Measurements from ENCODE around the gene TNFRSF18. TPM values are rescaled to one million over a fixed set of nuclear protein-coding genes. Genes with fewer than 3 reads are reported as not detected.

TNFRSF18 gene
- total and polyA plus RNA-seq, 5 experiments from 2014 or later = 1.5 to 2.3 (median 1.6) TPM; not detected in 2

GRCh38 chr1:1157426-1157913, 48.9 kb downstream of the TNFRSF18 start:
- Mint-ChIP-seq H3K27me3 (no peaks in the 10 kb centered on the region), H3K4me3 (peak overlapping the region; percentile 72 to 89 (median 80)), H3K27ac (peak overlapping the region; percentile 16 to 92 (median 76)), H3K36me3 (no peaks in the 10 kb centered on the region), H3K4me1 (peaks cover 0 to 8% (median 4%) of the 10 kb centered on the region in 4 donors), H3K9me3 (peaks cover 0 to 20% (median 3%) of the 10 kb centered on the region in 9 donors)
- DNase-seq (peak; percentile 10 to 76 (median 48)), ATAC-seq (peak; percentile 70 to 72)
- POLR2A ChIA-PET = interaction anchor here (0.7 to 2.1 kb wide), 12 partner anchors 9 to 218 kb away, joined by 3 to 11 read pairs (median 4); partner anchors contain the start of gene B3GALT6

- peak overlapping the region in 7 of 10 donors; percentile 9 to 83 (median 46) for H3K27ac Mint-ChIP-seq
- H3K4me1 Mint-ChIP-seq = peaks cover 0 to 11% (median 4%) of the 10 kb centered on the region in 4 donors
- no peaks in the 10 kb centered on the region for H3K36me3 Mint-ChIP-seq
- no peak for DNase-seq
- peaks cover 0 to 24% (median 6%) of the 10 kb centered on the region in 9 donors for H3K9me3 Mint-ChIP-seq
- ATAC-seq = no peak
- H3K27me3 Mint-ChIP-seq = no peaks in the 10 kb centered on the region
- peak overlapping the region in 9 of 10 donors; percentile 28 to 77 (median 71) for H3K4me3 Mint-ChIP-seq
- POLR2A ChIA-PET = interaction anchor here (0.7 to 2.1 kb wide), 9 partner anchors 10 to 219 kb away, joined by 3 to 10 read pairs (median 4); no protein-coding TSS in a partner anchor
Measured at GRCh38 chr1:1157033-1157365, 49.4 kb downstream of the TNFRSF18 start.

DNA sequence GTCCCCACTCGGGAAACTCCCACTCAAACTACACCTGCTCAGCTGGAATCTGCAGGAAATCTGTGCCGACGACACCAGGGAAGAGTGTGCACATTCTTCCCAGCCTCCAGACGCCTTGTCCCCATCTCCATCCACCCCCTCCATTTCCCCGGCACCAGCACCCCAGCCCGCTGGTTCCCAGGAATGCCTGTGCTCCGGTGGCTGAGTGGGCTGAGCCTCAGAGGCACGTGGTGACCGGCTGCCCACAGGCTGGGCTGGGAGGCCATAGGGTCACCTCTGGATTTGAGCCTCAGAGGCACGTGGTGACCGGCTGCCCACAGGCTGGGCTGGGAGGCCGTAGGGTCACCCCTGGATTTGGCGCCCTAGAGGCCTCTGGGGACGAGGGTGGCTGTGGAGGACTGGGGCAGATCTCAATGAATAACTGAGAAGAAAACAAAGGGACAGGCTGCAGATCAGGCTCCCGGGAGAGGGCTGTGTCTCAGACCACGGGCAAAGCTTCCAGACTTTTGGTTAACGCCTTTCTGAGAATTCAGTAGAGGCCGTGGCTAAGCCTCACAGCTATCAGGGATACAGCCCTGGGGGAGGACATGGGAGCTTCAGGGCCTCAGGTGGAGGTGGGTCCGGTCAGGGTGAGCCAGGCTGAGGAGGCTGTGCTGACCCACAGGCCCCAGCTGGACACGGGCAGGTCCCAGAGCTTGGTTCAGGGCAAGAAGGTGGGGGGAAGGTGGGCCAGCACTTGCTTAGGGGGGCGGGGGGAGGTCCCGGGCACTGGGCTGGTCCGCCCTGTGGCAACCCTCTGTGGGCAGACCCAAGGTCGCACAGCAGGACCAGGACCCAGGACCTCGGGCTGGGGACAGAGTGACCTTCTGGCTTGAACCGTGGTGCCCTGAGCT, 50.0 kb downstream of the TNFRSF18 start:
- peaks cover 0 to 11% (median 4%) of the 10 kb centered on the region in 4 donors for H3K4me1 Mint-ChIP-seq
- no peaks in the 10 kb centered on the region for H3K36me3 Mint-ChIP-seq
- H3K27ac Mint-ChIP-seq = peak overlapping the region in 8 of 10 donors; percentile 9 to 84 (median 54)
- H3K4me3 Mint-ChIP-seq = peak overlapping the region; percentile 28 to 77 (median 70)
- no peak for ATAC-seq
- POLR2A ChIA-PET = interaction anchor here (0.7 to 2.1 kb wide), 6 partner anchors 10 to 49 kb away, joined by 3 to 10 read pairs (median 4); no protein-coding TSS in a partner anchor
- H3K27me3 Mint-ChIP-seq = no peaks in the 10 kb centered on the region
- H3K9me3 Mint-ChIP-seq = peaks cover 0 to 24% (median 6%) of the 10 kb centered on the region in 9 donors
- no peak for DNase-seq

DNA sequence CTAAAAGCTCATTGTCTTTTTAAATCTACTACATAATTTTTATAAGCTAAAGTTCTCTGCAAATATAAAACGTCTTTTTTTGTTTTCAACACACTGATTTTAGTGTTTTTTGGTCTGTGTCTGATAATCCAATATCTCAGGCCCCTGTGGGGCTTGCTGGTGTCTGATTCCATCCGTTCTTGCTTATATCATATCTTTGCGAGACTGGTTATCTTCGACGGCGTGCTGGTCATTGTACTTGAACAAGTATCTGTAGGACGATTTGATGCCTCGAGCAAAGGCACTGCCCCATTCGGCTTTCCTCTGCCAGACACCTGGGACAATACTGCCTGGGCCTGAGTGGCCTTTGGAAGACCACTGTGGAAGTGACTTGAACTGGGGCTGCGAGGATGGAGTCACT, 51.1 kb downstream of the TNFRSF18 start:
- Mint-ChIP-seq H3K4me3 (peak overlapping the region in 2 of 10 donors; percentile 37 to 60), H3K36me3 (no peaks in the 10 kb centered on the region), H3K27ac (peak overlapping the region in 7 of 10 donors; percentile 2 to 56 (median 48)), H3K27me3 (no peaks in the 10 kb centered on the region), H3K9me3 (peaks cover 0 to 24% (median 6%) of the 10 kb centered on the region in 9 donors), H3K4me1 (peaks cover 0 to 11% (median 4%) of the 10 kb centered on the region in 4 donors)
- no peak for DNase-seq
- ATAC-seq = no peak
- POLR2A ChIA-PET = no interaction called here

GRCh38 chr1:1153874-1154273, 52.5 kb downstream of the TNFRSF18 start:
- peaks cover 0 to 24% (median 6%) of the 10 kb centered on the region in 9 donors for H3K9me3 Mint-ChIP-seq
- H3K4me1 Mint-ChIP-seq = peaks cover 0 to 11% (median 3%) of the 10 kb centered on the region in 4 donors
- peak overlapping the region; percentile 7 to 93 (median 82) for H3K27ac Mint-ChIP-seq
- no peaks in the 10 kb centered on the region for H3K27me3 Mint-ChIP-seq
- DNase-seq (no peak), ATAC-seq (no peak)
- no peak overlapping the region for H3K4me3 Mint-ChIP-seq
- H3K36me3 Mint-ChIP-seq = no peaks in the 10 kb centered on the region
- POLR2A ChIA-PET = interaction anchor here (1.2 kb wide), 1 partner anchor 97 kb away, joined by 3 read pairs; no protein-coding TSS in a partner anchor

Small RNA genes within 50 kb of the gene (microRNA-seq; reads per million reads assigned to microRNA genes)
- 12.0 reads per million, percentile 30 among the genes with 10 or more reads in this experiment for gene MIR200A (ENCODE audit: borderline microRNAs expressed)
- 44.8 reads per million, percentile 52 among the genes with 10 or more reads in this experiment for gene MIR200B (ENCODE audit: borderline microRNAs expressed)
- gene MIR429 (ENCODE audit: borderline microRNAs expressed) = 2.4 reads per million

Other genes starting within 250 kb of the TNFRSF18 start
- gene NOC2L, start 247.3 kb downstream of the TNFRSF18 start, total RNA-seq = 10 to 100 TPM; 72.3 to 78.3 TPM
- gene NOC2L, start 247.3 kb downstream of the TNFRSF18 start, polyA plus RNA-seq = 10 to 100 TPM; 49.5 to 68.2 (median 60.5) TPM
- gene KLHL17, start 246.0 kb downstream of the TNFRSF18 start, total RNA-seq = 10 to 100 TPM; 36.4 to 37.4 TPM
- gene KLHL17, start 246.0 kb downstream of the TNFRSF18 start, polyA plus RNA-seq = 1 to 10 TPM in 2 of 3 donors, under 1 TPM in 1; 0.94 to 2.0 (median 1.1) TPM
- gene PLEKHN1, start 240.1 kb downstream of the TNFRSF18 start, total RNA-seq = under 1 TPM; 0.60 to 0.93 TPM
- gene PLEKHN1, start 240.1 kb downstream of the TNFRSF18 start, polyA plus RNA-seq = under 1 TPM in 1 of 3 donors, not detected in 2; 0.19 TPM
- gene PERM1, start 224.5 kb downstream of the TNFRSF18 start, total RNA-seq = not detected
- gene PERM1, start 224.5 kb downstream of the TNFRSF18 start, polyA plus RNA-seq = not detected
- gene HES4, start 206.5 kb downstream of the TNFRSF18 start, total RNA-seq = not detected
- gene HES4, start 206.5 kb downstream of the TNFRSF18 start, polyA plus RNA-seq = under 1 TPM in 1 of 3 donors, not detected in 2; 0.85 TPM
- gene ISG15, start 193.1 kb downstream of the TNFRSF18 start, total RNA-seq = 10 to 100 TPM; 30.3 to 30.7 TPM
- 100 to 1,000 TPM; 133 to 220 (median 217) TPM for gene ISG15, start 193.1 kb downstream of the TNFRSF18 start, polyA plus RNA-seq
- gene AGRN, start 186.5 kb downstream of the TNFRSF18 start, total RNA-seq = 1 to 10 TPM; 6.2 to 6.4 TPM
- gene AGRN, start 186.5 kb downstream of the TNFRSF18 start, polyA plus RNA-seq = under 1 TPM; 0.15 to 0.71 (median 0.47) TPM
- gene RNF223, start 132.3 kb downstream of the TNFRSF18 start, total RNA-seq = not detected
- not detected for gene RNF223, start 132.3 kb downstream of the TNFRSF18 start, polyA plus RNA-seq
- 10 to 100 TPM; 24.9 to 26.5 TPM for gene C1orf159, start 90.5 kb downstream of the TNFRSF18 start, total RNA-seq
- 10 to 100 TPM in 1 of 3 donors, 1 to 10 TPM in 2; 3.2 to 10.7 (median 6.2) TPM for gene C1orf159, start 90.5 kb downstream of the TNFRSF18 start, polyA plus RNA-seq
- not detected for gene TTLL10, start 32.7 kb downstream of the TNFRSF18 start, total RNA-seq
- gene TTLL10, start 32.7 kb downstream of the TNFRSF18 start, polyA plus RNA-seq = not detected
- under 1 TPM; 0.44 to 0.73 TPM for gene TNFRSF4, start 7.6 kb upstream of the TNFRSF18 start, total RNA-seq
- gene TNFRSF4, start 7.6 kb upstream of the TNFRSF18 start, polyA plus RNA-seq = under 1 TPM; 0.30 to 0.62 (median 0.30) TPM
- 100 to 1,000 TPM; 110 to 115 TPM for gene SDF4, start 25.4 kb upstream of the TNFRSF18 start, total RNA-seq
- gene SDF4, start 25.4 kb upstream of the TNFRSF18 start, polyA plus RNA-seq = 10 to 100 TPM; 73.8 to 86.3 (median 76.7) TPM
- 10 to 100 TPM; 21.4 to 23.6 TPM for gene B3GALT6, start 25.6 kb upstream of the TNFRSF18 start, total RNA-seq
- gene B3GALT6, start 25.6 kb upstream of the TNFRSF18 start, polyA plus RNA-seq = 10 to 100 TPM in 2 of 3 donors, 1 to 10 TPM in 1; 8.8 to 24.6 (median 14.6) TPM
- 1 to 10 TPM; 5.0 to 7.1 TPM for gene C1QTNF12, start 40.1 kb upstream of the TNFRSF18 start, total RNA-seq
- under 1 TPM in 1 of 3 donors, not detected in 2; 0.22 TPM for gene C1QTNF12, start 40.1 kb upstream of the TNFRSF18 start, polyA plus RNA-seq
- gene UBE2J2, start 67.3 kb upstream of the TNFRSF18 start, total RNA-seq = 100 to 1,000 TPM; 104 to 105 TPM
- gene UBE2J2, start 67.3 kb upstream of the TNFRSF18 start, polyA plus RNA-seq = 10 to 100 TPM; 84.7 to 92.9 (median 85.8) TPM
- gene SCNN1D, start 73.8 kb upstream of the TNFRSF18 start, total RNA-seq = 10 to 100 TPM; 11.8 to 17.4 TPM
- under 1 TPM in 2 of 3 donors, not detected in 1; 0.06 to 0.58 TPM for gene SCNN1D, start 73.8 kb upstream of the TNFRSF18 start, polyA plus RNA-seq
- 10 to 100 TPM; 65.3 to 69.1 TPM for gene ACAP3, start 101.3 kb upstream of the TNFRSF18 start, total RNA-seq
- 1 to 10 TPM; 2.0 to 6.7 (median 3.5) TPM for gene ACAP3, start 101.3 kb upstream of the TNFRSF18 start, polyA plus RNA-seq
- gene PUSL1, start 102.0 kb upstream of the TNFRSF18 start, total RNA-seq = 10 to 100 TPM; 19.6 to 23.4 TPM
- gene PUSL1, start 102.0 kb upstream of the TNFRSF18 start, polyA plus RNA-seq = 10 to 100 TPM; 14.5 to 18.2 (median 17.7) TPM
- 100 to 1,000 TPM; 171 to 174 TPM for gene INTS11, start 118.1 kb upstream of the TNFRSF18 start, total RNA-seq
- gene INTS11, start 118.1 kb upstream of the TNFRSF18 start, polyA plus RNA-seq = 10 to 100 TPM; 51.7 to 65.1 (median 59.9) TPM
- 10 to 100 TPM; 25.5 to 25.9 TPM for gene CPTP, start 118.2 kb upstream of the TNFRSF18 start, total RNA-seq
- 10 to 100 TPM in 2 of 3 donors, 1 to 10 TPM in 1; 9.3 to 19.9 (median 11.6) TPM for gene CPTP, start 118.2 kb upstream of the TNFRSF18 start, polyA plus RNA-seq
- 1 to 10 TPM; 2.7 to 3.0 TPM for gene TAS1R3, start 124.7 kb upstream of the TNFRSF18 start, total RNA-seq
- under 1 TPM in 1 of 3 donors, not detected in 2; 0.10 TPM for gene TAS1R3, start 124.7 kb upstream of the TNFRSF18 start, polyA plus RNA-seq
- 10 to 100 TPM; 41.9 to 53.3 TPM for gene DVL1, start 142.8 kb upstream of the TNFRSF18 start, total RNA-seq
- gene DVL1, start 142.8 kb upstream of the TNFRSF18 start, polyA plus RNA-seq = 1 to 10 TPM in 2 of 3 donors, under 1 TPM in 1; 0.99 to 2.0 (median 1.4) TPM
- 1 to 10 TPM; 7.4 to 7.7 TPM for gene MXRA8, start 152.0 kb upstream of the TNFRSF18 start, total RNA-seq
- gene MXRA8, start 152.0 kb upstream of the TNFRSF18 start, polyA plus RNA-seq = 10 to 100 TPM in 2 of 3 donors, 1 to 10 TPM in 1; 7.4 to 22.0 (median 19.7) TPM
- gene AURKAIP1, start 168.6 kb upstream of the TNFRSF18 start, total RNA-seq = 10 to 100 TPM; 68.0 to 70.3 TPM
- gene AURKAIP1, start 168.6 kb upstream of the TNFRSF18 start, polyA plus RNA-seq = 100 to 1,000 TPM; 146 to 169 (median 168) TPM
- gene CCNL2, start 192.7 kb upstream of the TNFRSF18 start, total RNA-seq = 100 to 1,000 TPM; 399 to 406 TPM
- gene CCNL2, start 192.7 kb upstream of the TNFRSF18 start, polyA plus RNA-seq = 10 to 100 TPM; 13.4 to 28.1 (median 13.7) TPM
- 100 to 1,000 TPM; 162 to 165 TPM for gene MRPL20, start 200.7 kb upstream of the TNFRSF18 start, total RNA-seq
- gene MRPL20, start 200.7 kb upstream of the TNFRSF18 start, polyA plus RNA-seq = 100 to 1,000 TPM; 203 to 233 (median 224) TPM
- gene ANKRD65, start 214.7 kb upstream of the TNFRSF18 start, total RNA-seq = not detected
- gene ANKRD65, start 214.7 kb upstream of the TNFRSF18 start, polyA plus RNA-seq = not detected
- gene VWA1, start 229.1 kb upstream of the TNFRSF18 start, total RNA-seq = not detected
- gene VWA1, start 229.1 kb upstream of the TNFRSF18 start, polyA plus RNA-seq = not detected
- under 1 TPM; 0.49 to 0.70 TPM for gene ATAD3C, start 243.1 kb upstream of the TNFRSF18 start, total RNA-seq
- 1 to 10 TPM in 2 of 3 donors, under 1 TPM in 1; 0.04 to 3.1 (median 2.1) TPM for gene ATAD3C, start 243.1 kb upstream of the TNFRSF18 start, polyA plus RNA-seq